ENCODE measurements around the gene TSC2.

- TF ChIP-seq CTCF (IDR thresholded peaks at IDR 0.05; ENCODE audit: low read depth, low read length) (no peak), EZH2phosphoT487 (IDR thresholded peaks at IDR 0.05; ENCODE audit: low read depth) (no peak)
Observed at GRCh38 chr16:2090481-2090776, 42.6 kb downstream of the TSC2 start.

Measured in OCI-LY3 (cell line).